ENCODE measurements around the gene TMTC2.

DNA sequence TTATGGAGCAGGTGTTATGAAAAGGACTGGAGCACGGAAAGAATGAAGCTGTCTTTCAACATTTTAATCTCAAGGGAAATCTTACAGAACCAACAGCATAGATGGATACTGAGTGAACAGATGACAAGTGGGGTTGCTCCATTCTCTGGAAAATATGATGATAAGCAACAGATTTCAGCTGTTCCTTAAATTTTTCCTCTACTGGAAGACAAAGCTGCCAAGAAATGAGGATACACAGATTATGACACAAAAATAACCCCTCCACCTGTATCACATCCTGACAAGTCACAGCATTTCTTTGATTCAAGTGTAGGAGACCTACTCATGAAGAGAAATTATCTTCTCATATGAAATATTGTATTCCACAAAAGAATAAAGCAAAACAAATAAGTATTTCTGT lies 13.0 kb upstream of the TMTC2 start:
- TF ChIP-seq, protein P1, sequence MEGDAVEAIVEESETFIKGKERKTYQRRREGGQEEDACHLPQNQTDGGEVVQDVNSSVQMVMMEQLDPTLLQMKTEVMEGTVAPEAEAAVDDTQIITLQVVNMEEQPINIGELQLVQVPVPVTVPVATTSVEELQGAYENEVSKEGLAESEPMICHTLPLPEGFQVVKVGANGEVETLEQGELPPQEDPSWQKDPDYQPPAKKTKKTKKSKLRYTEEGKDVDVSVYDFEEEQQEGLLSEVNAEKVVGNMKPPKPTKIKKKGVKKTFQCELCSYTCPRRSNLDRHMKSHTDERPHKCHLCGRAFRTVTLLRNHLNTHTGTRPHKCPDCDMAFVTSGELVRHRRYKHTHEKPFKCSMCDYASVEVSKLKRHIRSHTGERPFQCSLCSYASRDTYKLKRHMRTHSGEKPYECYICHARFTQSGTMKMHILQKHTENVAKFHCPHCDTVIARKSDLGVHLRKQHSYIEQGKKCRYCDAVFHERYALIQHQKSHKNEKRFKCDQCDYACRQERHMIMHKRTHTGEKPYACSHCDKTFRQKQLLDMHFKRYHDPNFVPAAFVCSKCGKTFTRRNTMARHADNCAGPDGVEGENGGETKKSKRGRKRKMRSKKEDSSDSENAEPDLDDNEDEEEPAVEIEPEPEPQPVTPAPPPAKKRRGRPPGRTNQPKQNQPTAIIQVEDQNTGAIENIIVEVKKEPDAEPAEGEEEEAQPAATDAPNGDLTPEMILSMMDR (IDR thresholded peaks at IDR 0.05), result no peak
- no peak for TF ChIP-seq POLR2A (IDR thresholded peaks at IDR 0.05)

Measured in adrenal gland (tissue), 5 donors.